Measurements from ENCODE around the gene MOSPD2. TPM values are rescaled to one million over a fixed set of nuclear protein-coding genes. Genes with fewer than 3 reads are reported as not detected.

The MOSPD2 gene
- total RNA-seq, 1 donor = 29.0 TPM

- Histone ChIP-seq H2AFZ (ENCODE audit: low read length) (no peak overlapping the region), H3K27ac (ENCODE audit: low read depth, low read length) (no peak overlapping the region), H3K27me3 (ENCODE audit: insufficient read depth, low read length) (no peaks in the 10 kb centered on the region), H3K4me1 (ENCODE audit: insufficient read depth, low read length) (no peaks in the 10 kb centered on the region), H3K9me3 (ENCODE audit: low read depth, low read length) (no peaks in the 10 kb centered on the region), H3K36me3 (ENCODE audit: insufficient read depth, low read length) (no peaks in the 10 kb centered on the region), H3K4me3 (ENCODE audit: insufficient read depth, low read length) (no peak overlapping the region), H3K4me2 (ENCODE audit: insufficient read depth, low read length) (no peak overlapping the region), H3K79me2 (ENCODE audit: insufficient read depth, low read length) (peaks cover 11% of the 10 kb centered on the region), H4K20me1 (ENCODE audit: insufficient read depth, low read length) (no peaks in the 10 kb centered on the region)
- DNase-seq (ENCODE audit: insufficient read length, low spot score, missing footprints) = no peak
- no peak for TF ChIP-seq CTCF (IDR thresholded peaks at IDR 0.05; ENCODE audit: extremely low read depth, low read depth, low read length)
Measured at GRCh38 chrX:14884714-14885113, 11.5 kb downstream of the MOSPD2 start.

GRCh38 chrX:14886252-14886651, 13.0 kb downstream of the MOSPD2 start:
- no peak for TF ChIP-seq CTCF (IDR thresholded peaks at IDR 0.05; ENCODE audit: extremely low read depth, low read depth, low read length)
- no peak for DNase-seq (ENCODE audit: insufficient read length, low spot score, missing footprints)
- no peak overlapping the region for H3K4me2 ChIP-seq (ENCODE audit: insufficient read depth, low read length)

GRCh38 chrX:14896273-14896672, 23.1 kb downstream of the MOSPD2 start:
- no peak overlapping the region for H2AFZ ChIP-seq (ENCODE audit: low read length)
- no peaks in the 10 kb centered on the region for H4K20me1 ChIP-seq (ENCODE audit: insufficient read depth, low read length)
- no peak overlapping the region for H3K4me3 ChIP-seq (ENCODE audit: insufficient read depth, low read length)
- H3K79me2 ChIP-seq (ENCODE audit: insufficient read depth, low read length) = no peaks in the 10 kb centered on the region
- peaks cover 3% of the 10 kb centered on the region for H3K4me1 ChIP-seq (ENCODE audit: insufficient read depth, low read length)
- TF ChIP-seq CTCF (IDR thresholded peaks at IDR 0.05; ENCODE audit: extremely low read depth, low read depth, low read length) = no peak
- DNase-seq (ENCODE audit: insufficient read length, low spot score, missing footprints) = no peak
- no peaks in the 10 kb centered on the region for H3K36me3 ChIP-seq (ENCODE audit: insufficient read depth, low read length)
- no peak overlapping the region for H3K4me2 ChIP-seq (ENCODE audit: insufficient read depth, low read length)
- no peaks in the 10 kb centered on the region for H3K27me3 ChIP-seq (ENCODE audit: insufficient read depth, low read length)
- H3K9me3 ChIP-seq (ENCODE audit: low read depth, low read length) = no peaks in the 10 kb centered on the region
- H3K27ac ChIP-seq (ENCODE audit: low read depth, low read length) = no peak overlapping the region

More at GRCh38 chrX:14886252-14886651, 13.0 kb downstream of the MOSPD2 start:
- H3K27me3 ChIP-seq (ENCODE audit: insufficient read depth, low read length) = no peaks in the 10 kb centered on the region
- H3K4me1 ChIP-seq (ENCODE audit: insufficient read depth, low read length) = no peaks in the 10 kb centered on the region
- no peak overlapping the region for H3K4me3 ChIP-seq (ENCODE audit: insufficient read depth, low read length)
- H3K36me3 ChIP-seq (ENCODE audit: insufficient read depth, low read length) = no peaks in the 10 kb centered on the region
- peaks cover 11% of the 10 kb centered on the region for H3K79me2 ChIP-seq (ENCODE audit: insufficient read depth, low read length)
- no peak overlapping the region for H3K27ac ChIP-seq (ENCODE audit: low read depth, low read length)
- H2AFZ ChIP-seq (ENCODE audit: low read length) = no peak overlapping the region
- H4K20me1 ChIP-seq (ENCODE audit: insufficient read depth, low read length) = no peaks in the 10 kb centered on the region
- H3K9me3 ChIP-seq (ENCODE audit: low read depth, low read length) = no peaks in the 10 kb centered on the region

GRCh38 chrX:14897042-14897441, 23.8 kb downstream of the MOSPD2 start:
- DNase-seq (ENCODE audit: insufficient read length, low spot score, missing footprints) = no peak
- H3K4me3 ChIP-seq (ENCODE audit: insufficient read depth, low read length) = no peak overlapping the region
- no peak overlapping the region for H3K27ac ChIP-seq (ENCODE audit: low read depth, low read length)
- H3K36me3 ChIP-seq (ENCODE audit: insufficient read depth, low read length) = no peaks in the 10 kb centered on the region
- no peak overlapping the region for H2AFZ ChIP-seq (ENCODE audit: low read length)
- H3K4me2 ChIP-seq (ENCODE audit: insufficient read depth, low read length) = no peak overlapping the region
- no peaks in the 10 kb centered on the region for H3K27me3 ChIP-seq (ENCODE audit: insufficient read depth, low read length)
- no peak for TF ChIP-seq CTCF (IDR thresholded peaks at IDR 0.05; ENCODE audit: extremely low read depth, low read depth, low read length)
- H4K20me1 ChIP-seq (ENCODE audit: insufficient read depth, low read length) = no peaks in the 10 kb centered on the region
- no peaks in the 10 kb centered on the region for H3K79me2 ChIP-seq (ENCODE audit: insufficient read depth, low read length)
- no peaks in the 10 kb centered on the region for H3K9me3 ChIP-seq (ENCODE audit: low read depth, low read length)
- peaks cover 3% of the 10 kb centered on the region for H3K4me1 ChIP-seq (ENCODE audit: insufficient read depth, low read length)
